ENCODE measurements around the gene MCF2L.

GRCh38 chr13:113144255-113144629 lies 175.2 kb downstream of the MCF2L start:
- TF ChIP-seq NKRF (conservative IDR thresholded peaks at IDR 0.05) (no peak), IRF3 (IDR thresholded peaks at IDR 0.05) (no peak), CEBPZ (IDR thresholded peaks at IDR 0.05; ENCODE audit: low read depth, low read length) (no peak), POLR2A (IDR thresholded peaks at IDR 0.05; ENCODE audit: low read depth, low read length) (no peak), RFX5 (IDR thresholded peaks at IDR 0.05; ENCODE audit: low read depth, low read length) (no peak), CTCF (IDR thresholded peaks at IDR 0.05 in 2 of 3, conservative IDR thresholded peaks at IDR 0.05 in 1 of 3; ENCODE audit: control insufficient read depth in 2 of 3, extremely low read depth in 1 of 3, insufficient read depth in 1 of 3, low read depth in 3 of 3, low read length in 3 of 3) (no peak), TAF1 (IDR thresholded peaks at IDR 0.05; ENCODE audit: borderline replicate concordance, low read depth, low read length) (no peak), ZNF207 (IDR thresholded peaks at IDR 0.05; ENCODE audit: borderline replicate concordance) (no peak)
